ENCODE measurements around the gene KIF5C. TPM values are rescaled to one million over a fixed set of nuclear protein-coding genes. Genes with fewer than 3 reads are reported as not detected.
A peak's percentile ranks its signal among the peaks of the same experiment; 100 is the strongest.

Gene KIF5C
- total RNA-seq, 1 donor: under 0.01 TPM

DNA sequence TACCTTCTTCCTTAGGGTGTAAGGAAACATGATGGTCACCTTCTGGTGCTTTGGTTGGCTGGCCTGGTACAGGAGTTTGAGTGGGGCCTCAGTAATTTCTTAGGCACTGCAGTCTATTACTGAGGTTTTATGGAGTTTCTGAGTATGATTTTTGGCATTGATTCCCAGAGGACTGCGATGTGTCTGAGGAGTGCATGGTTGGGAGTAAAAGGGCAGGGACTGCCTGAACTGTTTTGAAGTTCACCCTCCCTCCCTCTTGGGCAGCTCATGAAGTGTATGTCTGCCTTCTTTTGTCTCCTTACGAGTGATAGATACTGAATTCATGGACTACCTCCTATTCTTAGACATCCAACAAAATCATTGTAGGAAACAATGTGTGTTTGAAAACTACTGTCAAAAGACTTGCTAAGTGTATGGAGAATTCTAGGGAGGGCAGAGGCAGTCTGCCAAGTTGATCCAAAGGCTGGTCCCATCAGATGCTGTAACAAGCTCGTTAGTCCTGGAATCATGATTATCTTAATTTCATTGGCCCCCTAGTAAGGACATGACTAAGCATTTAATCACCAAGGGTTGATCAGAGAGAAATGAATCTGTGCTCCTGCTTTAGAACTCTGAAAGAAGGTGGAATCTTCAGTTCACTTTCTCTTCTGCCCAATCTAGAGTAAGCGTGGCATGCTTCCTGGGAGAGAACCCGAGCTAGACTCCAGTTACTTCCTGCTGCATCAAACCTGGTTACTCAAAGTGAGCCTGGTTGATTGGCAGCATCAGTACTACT lies 190.0 kb downstream of the KIF5C start:
- TF ChIP-seq, protein P1, sequence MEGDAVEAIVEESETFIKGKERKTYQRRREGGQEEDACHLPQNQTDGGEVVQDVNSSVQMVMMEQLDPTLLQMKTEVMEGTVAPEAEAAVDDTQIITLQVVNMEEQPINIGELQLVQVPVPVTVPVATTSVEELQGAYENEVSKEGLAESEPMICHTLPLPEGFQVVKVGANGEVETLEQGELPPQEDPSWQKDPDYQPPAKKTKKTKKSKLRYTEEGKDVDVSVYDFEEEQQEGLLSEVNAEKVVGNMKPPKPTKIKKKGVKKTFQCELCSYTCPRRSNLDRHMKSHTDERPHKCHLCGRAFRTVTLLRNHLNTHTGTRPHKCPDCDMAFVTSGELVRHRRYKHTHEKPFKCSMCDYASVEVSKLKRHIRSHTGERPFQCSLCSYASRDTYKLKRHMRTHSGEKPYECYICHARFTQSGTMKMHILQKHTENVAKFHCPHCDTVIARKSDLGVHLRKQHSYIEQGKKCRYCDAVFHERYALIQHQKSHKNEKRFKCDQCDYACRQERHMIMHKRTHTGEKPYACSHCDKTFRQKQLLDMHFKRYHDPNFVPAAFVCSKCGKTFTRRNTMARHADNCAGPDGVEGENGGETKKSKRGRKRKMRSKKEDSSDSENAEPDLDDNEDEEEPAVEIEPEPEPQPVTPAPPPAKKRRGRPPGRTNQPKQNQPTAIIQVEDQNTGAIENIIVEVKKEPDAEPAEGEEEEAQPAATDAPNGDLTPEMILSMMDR (IDR thresholded peaks at IDR 0.05; ENCODE audit: insufficient read depth, low read depth, low read length): no peak
- no peak for DNase-seq (ENCODE audit: low read depth)
- H3K4me3 ChIP-seq (ENCODE audit: low read depth, low read length): no peak overlapping the region

DNA sequence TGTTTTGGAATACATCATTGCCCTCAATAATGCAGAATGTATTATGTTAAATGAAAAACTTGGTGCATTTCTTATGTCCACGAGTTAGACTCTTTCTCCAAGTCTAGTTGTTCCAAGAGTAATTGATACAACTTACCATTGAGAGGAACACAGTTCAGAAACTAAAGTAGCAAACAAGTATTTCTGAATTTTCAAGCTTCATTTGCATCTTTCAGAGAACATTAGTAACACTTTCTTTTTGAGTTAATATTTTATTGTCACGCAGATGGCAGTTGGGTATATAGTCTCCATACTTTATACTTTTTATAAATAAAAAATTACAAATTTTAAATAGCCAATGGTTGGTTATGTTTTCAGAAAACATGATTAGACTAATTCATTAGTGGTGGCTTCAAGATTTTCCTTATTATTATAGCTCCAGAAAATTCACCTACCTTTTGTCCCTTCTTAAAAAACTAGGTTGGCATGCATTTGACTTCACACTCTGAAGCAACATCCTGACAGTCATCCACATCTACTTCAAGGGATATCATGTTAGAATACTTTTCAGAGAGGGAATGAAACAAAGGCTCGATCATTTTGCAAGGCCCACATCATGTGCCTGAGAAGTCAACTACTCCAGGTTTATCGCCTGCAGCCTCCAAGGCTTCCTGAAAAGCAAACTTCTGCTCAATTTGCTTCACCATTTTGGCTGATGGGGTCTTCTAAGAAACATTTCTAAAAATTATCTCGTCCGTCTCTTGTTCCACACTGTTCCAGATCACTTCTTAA lies 193.4 kb downstream of the KIF5C start:
- TF ChIP-seq, protein P1 (IDR thresholded peaks at IDR 0.05; ENCODE audit: insufficient read depth, low read depth, low read length): no peak
- H3K4me3 ChIP-seq (ENCODE audit: low read depth, low read length): no peak overlapping the region
- DNase-seq (ENCODE audit: low read depth): no peak

DNA sequence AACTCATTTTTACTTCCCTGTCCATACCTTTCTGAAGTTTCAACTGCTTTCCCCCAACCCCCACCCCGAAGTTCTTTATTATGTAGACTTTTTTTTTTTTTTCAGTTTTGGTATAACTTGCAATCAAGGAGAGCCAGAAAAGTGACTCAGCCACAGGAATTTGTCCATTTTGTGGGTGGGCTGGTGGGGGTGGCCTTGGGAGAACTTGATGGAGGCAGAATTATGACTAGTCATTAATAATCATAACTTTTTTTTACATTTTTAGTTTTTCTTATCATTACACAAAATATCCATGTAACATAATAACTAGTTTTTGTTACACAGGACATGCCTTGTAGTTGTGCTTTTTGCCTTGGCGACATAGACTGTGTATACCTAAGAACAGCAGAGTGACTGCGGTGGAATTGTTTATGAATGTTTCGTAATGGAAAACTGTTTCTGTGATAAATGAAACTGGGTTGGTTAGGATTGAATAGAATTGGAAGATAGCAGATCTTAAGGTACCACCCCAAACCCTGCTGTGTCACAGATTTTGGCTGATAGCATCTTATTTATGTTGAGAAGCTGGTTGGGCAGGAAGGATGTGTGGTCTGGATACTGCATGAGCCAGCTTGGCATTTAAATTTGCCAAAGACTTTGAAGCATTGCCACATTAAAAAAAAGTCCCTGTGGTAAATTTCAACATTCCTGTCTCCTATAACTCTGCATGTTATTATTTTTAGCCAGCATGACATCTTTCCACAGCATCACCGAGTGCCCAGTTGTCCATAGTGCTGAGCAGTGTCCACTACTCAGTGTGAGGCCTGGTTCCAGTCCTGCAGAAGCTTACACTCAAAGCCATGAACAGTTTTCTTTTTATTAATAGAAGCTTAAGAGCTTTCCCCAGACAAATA lies 194.2 kb downstream of the KIF5C start:
- TF ChIP-seq, protein P1 (IDR thresholded peaks at IDR 0.05; ENCODE audit: insufficient read depth, low read depth, low read length): no peak
- peak; percentile 86 for DNase-seq (ENCODE audit: low read depth)
- H3K4me3 ChIP-seq (ENCODE audit: low read depth, low read length): no peak overlapping the region

DNA sequence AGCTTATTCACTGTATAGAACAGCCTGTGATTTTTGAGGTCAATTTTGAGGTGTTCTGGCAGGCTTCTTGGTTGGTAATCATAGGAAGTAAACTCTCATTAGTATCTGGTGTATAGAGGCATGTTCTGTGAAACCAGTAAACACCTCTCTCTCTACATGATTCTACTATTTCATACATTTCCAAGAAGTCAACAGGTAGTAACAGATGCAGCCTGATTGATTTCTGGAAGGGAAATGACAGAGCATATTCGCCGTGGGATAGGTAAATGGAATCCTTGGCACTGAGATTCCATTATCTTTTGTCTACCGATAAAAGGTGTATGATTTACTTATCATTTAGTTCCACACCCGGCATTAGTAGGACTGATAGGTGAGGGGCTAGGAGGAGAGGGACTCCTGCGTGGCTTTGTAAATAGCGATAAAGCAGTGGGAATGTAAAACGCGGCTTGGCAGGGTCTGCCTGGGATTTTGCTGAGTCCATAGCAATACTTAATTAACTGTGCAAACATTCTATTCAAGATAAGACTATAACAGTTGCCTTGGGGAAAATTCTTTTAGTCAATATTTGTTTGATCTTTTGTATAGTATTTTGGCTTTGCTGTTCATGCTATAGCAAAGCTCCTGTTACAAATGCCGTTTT lies 195.8 kb downstream of the KIF5C start:
- TF ChIP-seq, protein P1 (IDR thresholded peaks at IDR 0.05; ENCODE audit: insufficient read depth, low read depth, low read length): no peak
- no peak for DNase-seq (ENCODE audit: low read depth)
- H3K4me3 ChIP-seq (ENCODE audit: low read depth, low read length): no peak overlapping the region

DNA sequence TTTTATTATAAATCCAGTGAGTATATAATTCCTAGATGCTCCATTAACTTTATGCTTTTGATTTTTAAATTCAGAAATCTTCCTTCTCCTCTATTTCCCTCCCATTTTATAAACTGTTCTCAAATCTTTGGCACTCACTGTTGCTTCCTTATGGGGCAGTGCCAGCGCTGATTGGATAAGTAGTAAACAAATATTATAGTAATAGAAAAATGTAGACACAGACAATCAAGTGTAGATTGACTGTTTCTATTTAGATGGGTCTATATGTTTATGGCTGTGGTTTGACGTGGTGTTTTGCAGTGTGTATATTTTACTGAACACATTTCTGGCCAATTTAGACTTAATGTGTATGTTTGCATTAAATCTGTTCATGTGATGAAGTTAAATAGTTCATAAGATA lies 200.1 kb downstream of the KIF5C start:
- TF ChIP-seq, protein P1 (IDR thresholded peaks at IDR 0.05; ENCODE audit: insufficient read depth, low read depth, low read length): no peak
- H3K4me3 ChIP-seq (ENCODE audit: low read depth, low read length): no peak overlapping the region
- no peak for DNase-seq (ENCODE audit: low read depth)

DNA sequence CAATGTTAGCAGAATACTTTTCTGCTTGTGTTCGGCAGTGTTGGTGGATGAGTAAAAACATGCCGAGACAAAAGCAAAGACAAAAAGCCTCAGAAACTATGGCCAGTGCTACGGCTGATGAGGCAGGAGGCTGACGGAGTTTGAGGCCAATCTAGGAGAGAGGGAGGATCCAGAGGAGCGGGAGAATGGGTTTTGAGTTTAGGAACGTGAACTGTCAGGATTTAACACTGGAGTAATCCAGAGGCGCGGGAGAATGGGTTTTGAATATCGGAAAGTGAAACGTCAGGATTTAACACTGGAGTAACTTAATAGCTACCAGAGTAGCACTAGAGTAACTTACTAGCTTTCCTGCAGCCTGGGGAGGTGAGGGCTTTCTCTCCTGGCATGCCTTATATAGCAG lies 200.8 kb downstream of the KIF5C start:
- TF ChIP-seq, protein P1 (IDR thresholded peaks at IDR 0.05; ENCODE audit: insufficient read depth, low read depth, low read length): no peak
- peak overlapping the region; percentile 13 for H3K4me3 ChIP-seq (ENCODE audit: low read depth, low read length)
- peak; percentile 15 for DNase-seq (ENCODE audit: low read depth)
